ENCODE results near the gene TMC6. TPM values are rescaled to one million over a fixed set of nuclear protein-coding genes. Genes with fewer than 3 reads are reported as not detected.
"Not testable (repeated sequence)": the region's sequence is repeated elsewhere in the genome, so short reads cannot be mapped to it uniquely, and the experiment has no call there.

The TMC6 gene
- total RNA-seq, 2 donors from 2014 or later: 609 to 822 TPM

- Mint-ChIP-seq H3K27ac (no peak overlapping the region), H3K4me3 (no peak overlapping the region), H3K36me3 (ENCODE audit: low read depth) (peaks cover 6% of the 10 kb centered on the region), H3K4me1 (no peaks in the 10 kb centered on the region), H3K27me3 (no peaks in the 10 kb centered on the region)
- ATAC-seq: no peak
- H3K9me3 ChIP-seq (ENCODE audit: control insufficient read depth, low read length, poor library complexity, severe bottlenecking): no peaks in the 10 kb centered on the region
- no peak for DNase-seq
These were observed 55.6 kb downstream of the TMC6 start for GRCh38 chr17:78072961-78073360.

- no peak for ATAC-seq
- Mint-ChIP-seq H3K4me1 (no peaks in the 10 kb centered on the region), H3K36me3 (ENCODE audit: low read depth) (no peaks in the 10 kb centered on the region), H3K27me3 (no peaks in the 10 kb centered on the region), H3K4me3 (no peak overlapping the region), H3K27ac (no peak overlapping the region)
- no peak for DNase-seq
- no peaks in the 10 kb centered on the region for H3K9me3 ChIP-seq (ENCODE audit: control insufficient read depth, low read length, poor library complexity, severe bottlenecking)
These were observed 58.9 kb downstream of the TMC6 start for GRCh38 chr17:78069695-78070094.

GRCh38 chr17:78066976-78067375, 61.6 kb downstream of the TMC6 start:
- H3K27ac Mint-ChIP-seq; DNase-seq; H3K36me3 Mint-ChIP-seq (ENCODE audit: low read depth); H3K4me1 Mint-ChIP-seq; H3K4me3 Mint-ChIP-seq; H3K9me3 ChIP-seq (ENCODE audit: control insufficient read depth, low read length, poor library complexity, severe bottlenecking); H3K27me3 Mint-ChIP-seq; ATAC-seq: not testable (repeated sequence)

- no peaks in the 10 kb centered on the region for H3K9me3 ChIP-seq (ENCODE audit: control insufficient read depth, low read length, poor library complexity, severe bottlenecking)
- DNase-seq (no peak), ATAC-seq (no peak)
- no peak overlapping the region for H3K27ac Mint-ChIP-seq
- no peaks in the 10 kb centered on the region for H3K27me3 Mint-ChIP-seq
- no peaks in the 10 kb centered on the region for H3K36me3 Mint-ChIP-seq (ENCODE audit: low read depth)
- peaks cover 3% of the 10 kb centered on the region for H3K4me1 Mint-ChIP-seq
- H3K4me3 Mint-ChIP-seq: no peak overlapping the region
These were observed 63.8 kb downstream of the TMC6 start for GRCh38 chr17:78064708-78065107.

- no peaks in the 10 kb centered on the region for H3K36me3 Mint-ChIP-seq (ENCODE audit: low read depth)
- no peak for DNase-seq
- peaks cover 6% of the 10 kb centered on the region for H3K4me1 Mint-ChIP-seq
- H3K27me3 Mint-ChIP-seq: no peaks in the 10 kb centered on the region
- H3K4me3 Mint-ChIP-seq: no peak overlapping the region
- no peak overlapping the region for H3K27ac Mint-ChIP-seq
- H3K9me3 ChIP-seq (ENCODE audit: control insufficient read depth, low read length, poor library complexity, severe bottlenecking): no peaks in the 10 kb centered on the region
- no peak for ATAC-seq
These were observed 65.1 kb downstream of the TMC6 start for GRCh38 chr17:78063489-78063888.

- H3K4me1 Mint-ChIP-seq: peaks cover 8% of the 10 kb centered on the region
- H3K36me3 Mint-ChIP-seq (ENCODE audit: low read depth): no peaks in the 10 kb centered on the region
- DNase-seq (no peak), ATAC-seq (no peak)
- H3K27me3 Mint-ChIP-seq: no peaks in the 10 kb centered on the region
- no peak overlapping the region for H3K27ac Mint-ChIP-seq
- no peaks in the 10 kb centered on the region for H3K9me3 ChIP-seq (ENCODE audit: control insufficient read depth, low read length, poor library complexity, severe bottlenecking)
- H3K4me3 Mint-ChIP-seq: no peak overlapping the region
These were observed 66.0 kb downstream of the TMC6 start for GRCh38 chr17:78062596-78062995.

Other genes starting within 250 kb of the TMC6 start
- 10 to 100 TPM; 64.4 to 64.5 TPM for gene TNRC6C, start 170.1 kb downstream of the TMC6 start, total RNA-seq
- gene TMC8, start 2.0 kb upstream of the TMC6 start, total RNA-seq: 100 to 1,000 TPM; 352 to 481 TPM
- not detected for gene C17orf99, start 17.6 kb upstream of the TMC6 start, total RNA-seq
- gene SYNGR2, start 39.8 kb upstream of the TMC6 start, total RNA-seq: 10 to 100 TPM; 49.5 to 68.1 TPM
- gene TK1, start 58.3 kb upstream of the TMC6 start, total RNA-seq: 1 to 10 TPM in 1 of 2 donors, under 1 TPM in 1; 0.42 to 1.2 TPM
- 1 to 10 TPM; 1.5 to 2.9 TPM for gene AFMID, start 58.6 kb upstream of the TMC6 start, total RNA-seq
- gene BIRC5, start 85.5 kb upstream of the TMC6 start, total RNA-seq: under 1 TPM; 0.40 to 0.44 TPM
- gene TMEM235, start 102.9 kb upstream of the TMC6 start, total RNA-seq: not detected
- 100 to 1,000 TPM; 119 to 197 TPM for gene SOCS3, start 231.3 kb upstream of the TMC6 start, total RNA-seq
- 10 to 100 TPM; 47.5 to 54.9 TPM for gene PGS1, start 249.9 kb upstream of the TMC6 start, total RNA-seq

Data from T-helper 17 cell (primary cell).